Ectodermal cell (in vitro differentiated cells): ENCODE measurements around the gene FLNC.

ENCODE experiments used
- H3K27ac ChIP-seq: 2 replicates; pipeline ENCODE4 v1.7.0; 2013; ENCODE audit warnings: mild to moderate bottlenecking, low read depth, low read length; ENCODE audit not compliant: insufficient read depth, poor library complexity, severe bottlenecking
- H3K27me3 ChIP-seq: 2 replicates; pipeline ENCODE4 v1.7.0; 2013; ENCODE audit warnings: mild to moderate bottlenecking, low read length; ENCODE audit not compliant: insufficient read depth, control insufficient read depth, poor library complexity, severe bottlenecking
- H3K36me3 ChIP-seq: one replicate; pipeline ENCODE4 v1.7.0; 2013; ENCODE audit warnings: low read length; ENCODE audit not compliant: control insufficient read depth, insufficient read depth
- H3K4me1 ChIP-seq: one replicate; pipeline ENCODE4 v1.7.0; 2013; ENCODE audit warnings: low read length; ENCODE audit not compliant: control insufficient read depth, insufficient read depth
- H3K4me3 ChIP-seq: 2 replicates; pipeline ENCODE4 v1.7.0; 2013; ENCODE audit warnings: low read depth, low read length, control low read depth; ENCODE audit not compliant: insufficient read depth
- H3K9me3 ChIP-seq: 2 replicates; pipeline ENCODE4 v1.7.0; 2013; ENCODE audit warnings: mild to moderate bottlenecking, low read length, moderate library complexity; ENCODE audit not compliant: control insufficient read depth
- WGBS, 2 experiments: methylation state at CpG; one replicate each; pipeline ENCODE4 v1.1.7; 2013; ENCODE audit warnings: missing lambda C conversion rate in 2 of 2; 5-methylcytosine and 5-hydroxymethylcytosine counted together

Gene FLNC

GRCh38 chr7:128831178-128831993 lies 1.2 kb downstream of the FLNC start:
- H3K36me3 ChIP-seq: no peaks in the 10 kb centered on the region
- WGBS, 2 experiments: 1% methylated on average over 33 of the region's 33 CpGs
- peak overlapping the region; percentile 60 for H3K4me3 ChIP-seq
- peaks cover 20% of the 10 kb centered on the region for H3K27me3 ChIP-seq
- peak overlapping the region; percentile 90 for H3K27ac ChIP-seq
- no peaks in the 10 kb centered on the region for H3K9me3 ChIP-seq
- H3K4me1 ChIP-seq: peaks cover 47% of the 10 kb centered on the region

- Histone ChIP-seq H3K4me1 (peaks cover 46% of the 10 kb centered on the region), H3K4me3 (peak overlapping the region; percentile 60), H3K36me3 (no peaks in the 10 kb centered on the region), H3K27me3 (peaks cover 20% of the 10 kb centered on the region), H3K9me3 (no peaks in the 10 kb centered on the region), H3K27ac (peak overlapping the region; percentile 90)
- WGBS, 2 experiments: 1 to 2% methylated on average over 19 to 22 of the region's 22 CpGs
These were observed 2.0 kb downstream of the FLNC start for GRCh38 chr7:128831994-128832879.

GRCh38 chr7:128832880-128833147 lies 2.6 kb downstream of the FLNC start:
- peak overlapping the region; percentile 19 for H3K4me3 ChIP-seq
- 0 to 3% methylated on average over 2 of the region's 2 CpGs for WGBS, 2 experiments
- H3K27me3 ChIP-seq: peaks cover 20% of the 10 kb centered on the region
- peaks cover 41% of the 10 kb centered on the region for H3K4me1 ChIP-seq
- no peaks in the 10 kb centered on the region for H3K9me3 ChIP-seq
- H3K27ac ChIP-seq: peak overlapping the region; percentile 90
- no peaks in the 10 kb centered on the region for H3K36me3 ChIP-seq

GRCh38 chr7:128833148-128833945 lies 3.1 kb downstream of the FLNC start:
- peaks cover 35% of the 10 kb centered on the region for H3K4me1 ChIP-seq
- H3K27me3 ChIP-seq: peaks cover 20% of the 10 kb centered on the region
- peak overlapping the region; percentile 90 for H3K27ac ChIP-seq
- 5 to 7% methylated on average over 12 to 13 of the region's 13 CpGs for WGBS, 2 experiments
- no peaks in the 10 kb centered on the region for H3K9me3 ChIP-seq
- peak overlapping the region; percentile 19 for H3K4me3 ChIP-seq
- no peaks in the 10 kb centered on the region for H3K36me3 ChIP-seq

GRCh38 chr7:128833946-128834325 lies 3.7 kb downstream of the FLNC start:
- Histone ChIP-seq H3K27ac (peak overlapping the region; percentile 90), H3K27me3 (peaks cover 20% of the 10 kb centered on the region), H3K9me3 (no peaks in the 10 kb centered on the region), H3K36me3 (no peaks in the 10 kb centered on the region), H3K4me3 (no peak overlapping the region), H3K4me1 (peaks cover 30% of the 10 kb centered on the region)
- 28 to 33% methylated on average over 4 of the region's 4 CpGs for WGBS, 2 experiments

- H3K36me3 ChIP-seq: no peaks in the 10 kb centered on the region
- H3K9me3 ChIP-seq: no peaks in the 10 kb centered on the region
- no peak overlapping the region for H3K27ac ChIP-seq
- WGBS, 2 experiments: 90 to 91% methylated on average over 16 of the region's 16 CpGs
- peaks cover 24% of the 10 kb centered on the region for H3K4me1 ChIP-seq
- no peak overlapping the region for H3K4me3 ChIP-seq
- H3K27me3 ChIP-seq: peaks cover 10% of the 10 kb centered on the region
These were observed 5.1 kb downstream of the FLNC start for GRCh38 chr7:128835231-128835751.

GRCh38 chr7:128835790-128836641 lies 5.8 kb downstream of the FLNC start:
- Histone ChIP-seq H3K9me3 (no peaks in the 10 kb centered on the region), H3K36me3 (peaks cover 2% of the 10 kb centered on the region), H3K27me3 (peaks cover 3% of the 10 kb centered on the region), H3K27ac (no peak overlapping the region), H3K4me3 (no peak overlapping the region), H3K4me1 (peaks cover 24% of the 10 kb centered on the region)
- WGBS, 2 experiments: 92% methylated on average over 14 of the region's 14 CpGs

GRCh38 chr7:128836729-128837348 lies 6.6 kb downstream of the FLNC start:
- H3K36me3 ChIP-seq: peaks cover 6% of the 10 kb centered on the region
- 94 to 96% methylated on average over 14 of the region's 14 CpGs for WGBS, 2 experiments

GRCh38 chr7:128837521-128837921 lies 7.3 kb downstream of the FLNC start:
- Histone ChIP-seq H3K4me3 (no peak overlapping the region), H3K4me1 (peaks cover 15% of the 10 kb centered on the region), H3K36me3 (peaks cover 6% of the 10 kb centered on the region), H3K27ac (no peak overlapping the region), H3K9me3 (no peaks in the 10 kb centered on the region), H3K27me3 (no peaks in the 10 kb centered on the region)
- WGBS, 2 experiments: 96% methylated on average over 16 of the region's 16 CpGs

More at GRCh38 chr7:128836729-128837348, 6.6 kb downstream of the FLNC start:
- H3K9me3 ChIP-seq: no peaks in the 10 kb centered on the region
- H3K4me1 ChIP-seq: peaks cover 21% of the 10 kb centered on the region
- H3K27me3 ChIP-seq: no peaks in the 10 kb centered on the region
- H3K4me3 ChIP-seq: no peak overlapping the region
- no peak overlapping the region for H3K27ac ChIP-seq
